H9 (cell line): Measurements from ENCODE around the gene ANAPC13. TPM values are rescaled to one million over a fixed set of nuclear protein-coding genes. Genes with fewer than 3 reads are reported as not detected.

Source experiments
- DNase-seq: peaks from one replicate; pipeline ENCODE4 v3.0.0-alpha.2; 2017
- H2AFZ ChIP-seq: one replicate; pipeline ENCODE4 v1.6.1; 2013; ENCODE audit warnings: mild to moderate bottlenecking, low read length, control low read depth, moderate library complexity
- H2AK5ac ChIP-seq: 2 replicates; pipeline ENCODE4 v1.6.1; 2013; ENCODE audit warnings: low read length, control low read depth, mixed read lengths; ENCODE audit not compliant: insufficient read length
- H2BK120ac ChIP-seq: one replicate; pipeline ENCODE4 v1.6.1; 2013; ENCODE audit warnings: low read depth, mild to moderate bottlenecking, low read length, control low read depth, inconsistent platforms; ENCODE audit not compliant: poor library complexity, severe bottlenecking
- H2BK12ac ChIP-seq: 2 replicates; pipeline ENCODE4 v1.6.1; 2013; ENCODE audit warnings: low read length, control low read depth, mixed read lengths, low read depth; ENCODE audit not compliant: insufficient read length
- H2BK15ac ChIP-seq: 2 replicates; pipeline ENCODE4 v1.6.1; 2013; ENCODE audit warnings: low read depth, low read length, control low read depth
- H2BK20ac ChIP-seq: one replicate; pipeline ENCODE4 v1.6.1; 2013; ENCODE audit warnings: low read depth, mild to moderate bottlenecking, low read length, control low read depth, inconsistent platforms; ENCODE audit not compliant: poor library complexity, severe bottlenecking
- H2BK5ac ChIP-seq: 2 replicates; pipeline ENCODE4 v1.6.1; 2013; ENCODE audit warnings: low read length, control low read depth, mixed read lengths; ENCODE audit not compliant: insufficient read length
- H3K14ac ChIP-seq: 2 replicates; pipeline ENCODE4 v1.6.1; 2013; ENCODE audit warnings: low read length, control low read depth; ENCODE audit not compliant: insufficient read depth
- H3K18ac ChIP-seq: 2 replicates; pipeline ENCODE4 v1.6.1; 2013; ENCODE audit warnings: low read depth, mild to moderate bottlenecking, mixed read lengths, low read length, control low read depth; ENCODE audit not compliant: insufficient read length
- H3K23ac ChIP-seq: 2 replicates; pipeline ENCODE4 v1.6.1; 2013; ENCODE audit warnings: low read length, control low read depth, mixed read lengths, low read depth; ENCODE audit not compliant: insufficient read length
- H3K23me2 ChIP-seq: 2 replicates; pipeline ENCODE4 v1.6.1; 2013; ENCODE audit warnings: low read depth, mild to moderate bottlenecking, mixed read lengths, low read length, control low read depth; ENCODE audit not compliant: insufficient read length, poor library complexity, severe bottlenecking
- H3K27ac ChIP-seq: 2 replicates; pipeline ENCODE4 v1.5.1; 2013; ENCODE audit warnings: low read length, control low read depth, mixed read lengths, low read depth; ENCODE audit not compliant: insufficient read length
- H3K27me3 ChIP-seq: 2 replicates; pipeline ENCODE4 v1.6.1; 2013; ENCODE audit warnings: low read length, control low read depth, inconsistent platforms; ENCODE audit not compliant: insufficient read depth
- H3K4ac ChIP-seq: 2 replicates; pipeline ENCODE4 v1.6.1; 2013; ENCODE audit warnings: low read depth, mild to moderate bottlenecking, control low read depth, inconsistent platforms, low read length, moderate library complexity
- H3K4me1 ChIP-seq: 2 replicates; pipeline ENCODE4 v1.6.1; 2013; ENCODE audit warnings: low read length, control low read depth, inconsistent platforms; ENCODE audit not compliant: insufficient read depth
- H3K4me2 ChIP-seq: 2 replicates; pipeline ENCODE4 v1.6.1; 2013; ENCODE audit warnings: low read length, control low read depth, mixed read lengths; ENCODE audit not compliant: insufficient read length, insufficient read depth
- H3K56ac ChIP-seq: 2 replicates; pipeline ENCODE4 v1.6.1; 2013; ENCODE audit warnings: low read depth, mild to moderate bottlenecking, mixed read lengths, low read length, control low read depth; ENCODE audit not compliant: insufficient read length
- H3K79me1 ChIP-seq: 2 replicates; pipeline ENCODE4 v1.6.1; 2013; ENCODE audit warnings: low read depth, mild to moderate bottlenecking, moderate library complexity, low read length, control low read depth, inconsistent platforms; ENCODE audit not compliant: insufficient read depth, poor library complexity, severe bottlenecking
- H3K79me2 ChIP-seq: 2 replicates; pipeline ENCODE4 v1.6.1; 2013; ENCODE audit warnings: low read length, control low read depth, inconsistent platforms; ENCODE audit not compliant: insufficient read depth
- H3K9ac ChIP-seq: 2 replicates; pipeline ENCODE4 v1.6.1; 2013; ENCODE audit warnings: low read length, control low read depth, mixed read lengths; ENCODE audit not compliant: insufficient read length; ENCODE audit errors: extremely low read depth
- H3K9me3 ChIP-seq: one replicate; pipeline ENCODE4 v1.6.1; 2013; ENCODE audit warnings: low read depth, low read length, inconsistent platforms; ENCODE audit not compliant: control insufficient read depth
- H3T11ph ChIP-seq: one replicate; pipeline ENCODE4 v1.6.1; 2013; ENCODE audit warnings: mild to moderate bottlenecking, low read length, control low read depth, inconsistent platforms
- H4K20me1 ChIP-seq: one replicate; pipeline ENCODE4 v1.6.1; 2013; ENCODE audit not compliant: control insufficient read depth, insufficient read length, insufficient read depth
- H4K5ac ChIP-seq: 2 replicates; pipeline ENCODE4 v1.6.1; 2013; ENCODE audit warnings: low read depth, mild to moderate bottlenecking, mixed read lengths, low read length, control low read depth; ENCODE audit not compliant: insufficient read length
- H4K8ac ChIP-seq: replicated peaks from 2 replicates; pipeline ENCODE4 v1.6.1; 2013; ENCODE audit warnings: low read length, control low read depth, mixed read lengths, low read depth; ENCODE audit not compliant: insufficient read length
- H4K91ac ChIP-seq: 2 replicates; pipeline ENCODE4 v1.6.1; 2013; ENCODE audit warnings: low read depth, mild to moderate bottlenecking, moderate library complexity, mixed read lengths, low read length, control low read depth; ENCODE audit not compliant: insufficient read length
- H3K27ac Mint-ChIP-seq, 3 experiments: 2 replicates in 2 of 3; 3 replicates in 1 of 3; pipeline ENCODE4 v1.8.0; 2020 to 2021; ENCODE audit warnings: mixed read lengths in 3 of 3, mild to moderate bottlenecking in 1 of 3, moderate library complexity in 1 of 3
- H3K27me3 Mint-ChIP-seq: 2 replicates; pipeline ENCODE4 v1.8.0; 2021; ENCODE audit warnings: low read depth, mild to moderate bottlenecking, moderate library complexity, mixed read lengths
- H3K36me3 Mint-ChIP-seq, 3 experiments: 2 replicates in 2 of 3; 3 replicates in 1 of 3; pipeline ENCODE4 v1.8.0; 2020 to 2021; ENCODE audit warnings: low read depth in 3 of 3, mixed read lengths in 3 of 3; ENCODE audit not compliant: insufficient read depth in 1 of 3
- H3K4me1 Mint-ChIP-seq, 2 experiments: 2 replicates each; pipeline ENCODE4 v1.8.0; 2020; ENCODE audit warnings: mixed read lengths in 2 of 2
- H3K4me3 Mint-ChIP-seq, 2 experiments: 2 replicates in 1 of 2; 3 replicates in 1 of 2; pipeline ENCODE4 v1.8.0; 2020 to 2021; ENCODE audit warnings: mild to moderate bottlenecking in 2 of 2, mixed read lengths in 2 of 2, moderate library complexity in 1 of 2
- H3K9me3 Mint-ChIP-seq, 2 experiments: 2 replicates in 1 of 2; 3 replicates in 1 of 2; pipeline ENCODE4 v1.8.0; 2020; ENCODE audit warnings: mild to moderate bottlenecking in 2 of 2, mixed read lengths in 2 of 2, moderate library complexity in 1 of 2
- WGBS: extraction: QIAGEN DNeasy Blood & Tissue Kit; methylation state at CpG from one replicate; pipeline ENCODE4 v1.1.7; 2013; ENCODE audit warnings: missing lambda C conversion rate, low lambda C conversion rate, mixed read lengths; ENCODE audit not compliant: insufficient read length; ENCODE audit errors: extremely low coverage; 5-methylcytosine and 5-hydroxymethylcytosine counted together
- total RNA-seq: library from RNA; stranded (reverse); gene quantifications from 2 replicates; pipeline ENCODE4 v1.2.1, GENCODE V29; 2021
- TF ChIP-seq, protein P1 (sequence below): fragments of 200-600 bp; sonication (generic); conservative IDR thresholded peaks from 3 replicates; pipeline ENCODE4 v1.8.0; 2021; ENCODE audit warnings: antibody characterized with exemption, mild to moderate bottlenecking

ANAPC13 gene
- total RNA-seq, 1 experiment from 2014 or later: 42.8 TPM

DNA sequence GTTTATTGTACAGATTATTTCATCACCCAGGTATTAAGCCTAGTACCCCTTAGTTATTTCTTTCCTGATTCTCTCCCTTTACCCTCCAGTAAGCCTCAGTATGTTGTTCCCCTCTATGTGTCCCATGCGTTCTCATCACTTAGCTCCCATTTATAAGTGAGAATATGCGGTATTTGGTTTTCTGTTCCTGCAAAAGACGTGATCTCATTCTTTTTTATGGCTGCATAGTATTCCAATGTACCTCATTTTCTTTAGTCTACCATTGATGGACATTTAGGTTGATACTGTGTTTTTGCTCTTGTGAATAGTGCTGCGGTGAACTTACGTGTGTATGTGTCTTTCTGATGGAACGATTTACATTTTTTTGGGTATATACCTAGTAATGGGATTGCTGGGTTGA, 36.8 kb upstream of the ANAPC13 start:
- H3K4ac ChIP-seq: no peak overlapping the region
- peaks cover 3% of the 10 kb centered on the region; the same call in 1 of the 2 replicates for H3K4me1 ChIP-seq
- H3K79me1 ChIP-seq: no peaks in the 10 kb centered on the region
- H3K4me1 Mint-ChIP-seq: peaks cover 2 to 6% of the 10 kb centered on the region in 2 experiments
- no peaks in the 10 kb centered on the region; the same call in 1 of the 2 replicates for H3K79me2 ChIP-seq
- no peak overlapping the region for H2AFZ ChIP-seq
- no peak overlapping the region for H2AK5ac ChIP-seq
- H3K27ac ChIP-seq: no peak overlapping the region
- H4K5ac ChIP-seq: no peak overlapping the region
- no peaks in the 10 kb centered on the region for H4K20me1 ChIP-seq
- no peak overlapping the region for H4K91ac ChIP-seq
- H3T11ph ChIP-seq: no peak overlapping the region
- H3K14ac ChIP-seq: no peak overlapping the region
- no peak overlapping the region for H3K4me3 Mint-ChIP-seq
- TF ChIP-seq, protein P1, sequence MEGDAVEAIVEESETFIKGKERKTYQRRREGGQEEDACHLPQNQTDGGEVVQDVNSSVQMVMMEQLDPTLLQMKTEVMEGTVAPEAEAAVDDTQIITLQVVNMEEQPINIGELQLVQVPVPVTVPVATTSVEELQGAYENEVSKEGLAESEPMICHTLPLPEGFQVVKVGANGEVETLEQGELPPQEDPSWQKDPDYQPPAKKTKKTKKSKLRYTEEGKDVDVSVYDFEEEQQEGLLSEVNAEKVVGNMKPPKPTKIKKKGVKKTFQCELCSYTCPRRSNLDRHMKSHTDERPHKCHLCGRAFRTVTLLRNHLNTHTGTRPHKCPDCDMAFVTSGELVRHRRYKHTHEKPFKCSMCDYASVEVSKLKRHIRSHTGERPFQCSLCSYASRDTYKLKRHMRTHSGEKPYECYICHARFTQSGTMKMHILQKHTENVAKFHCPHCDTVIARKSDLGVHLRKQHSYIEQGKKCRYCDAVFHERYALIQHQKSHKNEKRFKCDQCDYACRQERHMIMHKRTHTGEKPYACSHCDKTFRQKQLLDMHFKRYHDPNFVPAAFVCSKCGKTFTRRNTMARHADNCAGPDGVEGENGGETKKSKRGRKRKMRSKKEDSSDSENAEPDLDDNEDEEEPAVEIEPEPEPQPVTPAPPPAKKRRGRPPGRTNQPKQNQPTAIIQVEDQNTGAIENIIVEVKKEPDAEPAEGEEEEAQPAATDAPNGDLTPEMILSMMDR: no peak
- H4K8ac ChIP-seq: no peak overlapping the region
- H2BK20ac ChIP-seq: no peak overlapping the region
- peaks cover 39 to 64% (median 42%) of the 10 kb centered on the region in 3 experiments for H3K36me3 Mint-ChIP-seq
- no peak overlapping the region for H3K23ac ChIP-seq
- H3K27ac Mint-ChIP-seq: no peak overlapping the region
- peaks cover 42% of the 10 kb centered on the region in 2 experiments for H3K9me3 Mint-ChIP-seq
- no peak overlapping the region for H3K9ac ChIP-seq
- H3K56ac ChIP-seq: no peak overlapping the region
- no peak overlapping the region for H2BK15ac ChIP-seq
- H3K4me2 ChIP-seq: no peak overlapping the region
- no CpG with 5 or more reads among the region's 6 CpGs for WGBS
- H3K23me2 ChIP-seq: no peaks in the 10 kb centered on the region
- H3K9me3 ChIP-seq: no peaks in the 10 kb centered on the region
- H2BK12ac ChIP-seq: no peak overlapping the region
- no peak overlapping the region for H3K18ac ChIP-seq
- H2BK5ac ChIP-seq: no peak overlapping the region
- DNase-seq: no peak
- no peaks in the 10 kb centered on the region for H3K27me3 ChIP-seq
- peaks cover 3% of the 10 kb centered on the region; the same call in 1 of the 2 replicates for H3K27me3 Mint-ChIP-seq
- no peak overlapping the region for H2BK120ac ChIP-seq
